B cell (primary cell): ENCODE measurements around the gene ZNF771.

Source experiments
- CTCF ChIP-seq: fragments of 200-600 bp; IDR thresholded peaks from one replicate; pipeline ENCODE4 v1.8.0; 2022; ENCODE audit warnings: antibody characterized with exemption, mild to moderate bottlenecking
- EZH2 ChIP-seq: IDR thresholded peaks from 2 replicates; pipeline ENCODE4 v1.6.1; 2012; ENCODE audit warnings: borderline replicate concordance, low read depth, mild to moderate bottlenecking, moderate library complexity, low read length; ENCODE audit not compliant: insufficient read depth, poor library complexity, severe bottlenecking

- TF ChIP-seq CTCF (no peak), EZH2 (no peak)
Measured at GRCh38 chr16:30399435-30400186, 7.8 kb upstream of the ZNF771 start.
